GM12874 (cell line): Measurements from ENCODE around the gene IL1RAPL2.

Experiments
- CTCF ChIP-seq: IDR thresholded peaks from 2 replicates; pipeline ENCODE4 v1.5.1; 2011; ENCODE audit warnings: low read depth, mild to moderate bottlenecking, control low read depth, low read length, moderate library complexity; ENCODE audit not compliant: insufficient read depth

Gene IL1RAPL2

GRCh38 chrX:105468741-105469140, 902.7 kb downstream of the IL1RAPL2 start:
- no peak for TF ChIP-seq CTCF

GRCh38 chrX:105471597-105471996, 905.6 kb downstream of the IL1RAPL2 start:
- TF ChIP-seq CTCF: no peak

GRCh38 chrX:105475801-105476200, 909.8 kb downstream of the IL1RAPL2 start:
- no peak for TF ChIP-seq CTCF

- no peak for TF ChIP-seq CTCF
Observed at GRCh38 chrX:105477351-105477750, 911.4 kb downstream of the IL1RAPL2 start.

GRCh38 chrX:105480646-105481310, 914.8 kb downstream of the IL1RAPL2 start:
- TF ChIP-seq CTCF: no peak

- TF ChIP-seq CTCF: no peak
Observed at GRCh38 chrX:105483011-105483410, 917.0 kb downstream of the IL1RAPL2 start.

- no peak for TF ChIP-seq CTCF
Observed at GRCh38 chrX:105488716-105489115, 922.7 kb downstream of the IL1RAPL2 start.
